ENCODE measurements around the gene S1PR1. TPM values are rescaled to one million over a fixed set of nuclear protein-coding genes. Genes with fewer than 3 reads are reported as not detected.

The S1PR1 gene
- total and polyA plus RNA-seq, 2 donors from 2014 or later, result 14.2 to 51.6 TPM

GRCh38 chr1:101280942-101281654, 44.3 kb downstream of the S1PR1 start:
- H3K4me3 ChIP-seq (ENCODE audit: low read length in 3 of 3), result no peak overlapping the region
- no peaks in the 10 kb centered on the region for H3K4me1 ChIP-seq (ENCODE audit: control insufficient read depth in 2 of 3, insufficient read depth in 2 of 3, low read depth in 1 of 3, low read length in 3 of 3)
- H3K9me3 ChIP-seq (ENCODE audit: control insufficient read depth in 2 of 3, insufficient read depth in 1 of 3, low read length in 3 of 3), result no peaks in the 10 kb centered on the region
- no peak overlapping the region for H3K9ac ChIP-seq (ENCODE audit: low read length in 3 of 3)
- intact Hi-C loops (cut with DNase I), result loop anchor here (10.0 kb wide), 1 partner anchor 356 kb away; no protein-coding TSS in a partner anchor
- DNase-seq, result no peak
- no peaks in the 10 kb centered on the region for H3K27me3 ChIP-seq (ENCODE audit: control insufficient read depth, insufficient read depth, low read length)
- no peak for TF ChIP-seq CTCF (IDR thresholded peaks at IDR 0.05; ENCODE audit: borderline replicate concordance, extremely low read depth, insufficient read depth)
- FAIRE-seq, result no peak
- H3K36me3 ChIP-seq (ENCODE audit: control insufficient read depth in 2 of 3, insufficient read depth in 3 of 3, low read length in 3 of 3), result no peaks in the 10 kb centered on the region
- no peak overlapping the region for H3K27ac ChIP-seq (ENCODE audit: low read depth in 2 of 2, low read length in 2 of 2)

- Histone ChIP-seq H3K9ac (ENCODE audit: low read length in 3 of 3) (no peak overlapping the region), H3K9me3 (ENCODE audit: control insufficient read depth in 2 of 3, insufficient read depth in 1 of 3, low read length in 3 of 3) (no peaks in the 10 kb centered on the region), H3K4me3 (ENCODE audit: low read length in 3 of 3) (no peak overlapping the region), H3K4me1 (ENCODE audit: control insufficient read depth in 2 of 3, insufficient read depth in 2 of 3, low read depth in 1 of 3, low read length in 3 of 3) (no peaks in the 10 kb centered on the region), H3K36me3 (ENCODE audit: control insufficient read depth in 2 of 3, insufficient read depth in 3 of 3, low read length in 3 of 3) (no peaks in the 10 kb centered on the region), H3K27ac (ENCODE audit: low read depth in 2 of 2, low read length in 2 of 2) (no peak overlapping the region), H3K27me3 (ENCODE audit: control insufficient read depth, insufficient read depth, low read length) (no peaks in the 10 kb centered on the region)
- intact Hi-C loops (cut with DNase I), result loop anchor here (10.0 kb wide), 1 partner anchor 357 kb away; no protein-coding TSS in a partner anchor
- DNase-seq (no peak), FAIRE-seq (no peak)
- no peak for TF ChIP-seq CTCF (IDR thresholded peaks at IDR 0.05; ENCODE audit: borderline replicate concordance, extremely low read depth, insufficient read depth)
Measured at GRCh38 chr1:101281751-101282150, 44.9 kb downstream of the S1PR1 start.

GRCh38 chr1:101282314-101283038, 45.7 kb downstream of the S1PR1 start:
- Histone ChIP-seq H3K4me3 (ENCODE audit: low read length in 3 of 3) (no peak overlapping the region), H3K4me1 (ENCODE audit: control insufficient read depth in 2 of 3, insufficient read depth in 2 of 3, low read depth in 1 of 3, low read length in 3 of 3) (no peaks in the 10 kb centered on the region), H3K36me3 (ENCODE audit: control insufficient read depth in 2 of 3, insufficient read depth in 3 of 3, low read length in 3 of 3) (no peaks in the 10 kb centered on the region), H3K9ac (ENCODE audit: low read length in 3 of 3) (no peak overlapping the region), H3K9me3 (ENCODE audit: control insufficient read depth in 2 of 3, insufficient read depth in 1 of 3, low read length in 3 of 3) (no peaks in the 10 kb centered on the region), H3K27me3 (ENCODE audit: control insufficient read depth, insufficient read depth, low read length) (no peaks in the 10 kb centered on the region), H3K27ac (ENCODE audit: low read depth in 2 of 2, low read length in 2 of 2) (no peak overlapping the region)
- no peak for TF ChIP-seq CTCF (IDR thresholded peaks at IDR 0.05; ENCODE audit: borderline replicate concordance, extremely low read depth, insufficient read depth)
- DNase-seq (no peak), FAIRE-seq (no peak)
- intact Hi-C loops (cut with DNase I), result loop anchor here (10.0 kb wide), 1 partner anchor 358 kb away; no protein-coding TSS in a partner anchor

All from kidney (tissue), 14 donors.